Measurements from ENCODE around the gene FOCAD.

DNA sequence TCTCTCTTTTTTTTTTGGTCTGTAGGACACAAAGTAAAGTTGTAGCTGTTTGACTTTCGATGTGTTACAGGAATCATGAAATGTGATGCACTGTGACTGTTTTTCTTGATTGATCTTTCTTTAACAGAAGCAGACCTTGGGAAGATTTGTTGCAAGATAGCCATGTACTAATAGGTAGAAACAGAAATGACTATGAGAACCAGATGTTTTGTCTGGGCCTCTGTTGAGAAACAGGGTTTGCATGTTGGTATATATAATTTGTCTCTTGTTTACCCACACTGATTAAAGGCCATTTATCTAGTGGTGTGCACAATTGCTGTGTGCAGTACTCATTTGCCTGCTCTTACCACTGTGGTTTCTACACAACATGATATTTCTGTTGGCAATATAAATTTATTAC is 222.3 kb downstream of the FOCAD start:
- TF ChIP-seq, protein P1, sequence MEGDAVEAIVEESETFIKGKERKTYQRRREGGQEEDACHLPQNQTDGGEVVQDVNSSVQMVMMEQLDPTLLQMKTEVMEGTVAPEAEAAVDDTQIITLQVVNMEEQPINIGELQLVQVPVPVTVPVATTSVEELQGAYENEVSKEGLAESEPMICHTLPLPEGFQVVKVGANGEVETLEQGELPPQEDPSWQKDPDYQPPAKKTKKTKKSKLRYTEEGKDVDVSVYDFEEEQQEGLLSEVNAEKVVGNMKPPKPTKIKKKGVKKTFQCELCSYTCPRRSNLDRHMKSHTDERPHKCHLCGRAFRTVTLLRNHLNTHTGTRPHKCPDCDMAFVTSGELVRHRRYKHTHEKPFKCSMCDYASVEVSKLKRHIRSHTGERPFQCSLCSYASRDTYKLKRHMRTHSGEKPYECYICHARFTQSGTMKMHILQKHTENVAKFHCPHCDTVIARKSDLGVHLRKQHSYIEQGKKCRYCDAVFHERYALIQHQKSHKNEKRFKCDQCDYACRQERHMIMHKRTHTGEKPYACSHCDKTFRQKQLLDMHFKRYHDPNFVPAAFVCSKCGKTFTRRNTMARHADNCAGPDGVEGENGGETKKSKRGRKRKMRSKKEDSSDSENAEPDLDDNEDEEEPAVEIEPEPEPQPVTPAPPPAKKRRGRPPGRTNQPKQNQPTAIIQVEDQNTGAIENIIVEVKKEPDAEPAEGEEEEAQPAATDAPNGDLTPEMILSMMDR (IDR thresholded peaks at IDR 0.05; ENCODE audit: low read length): no peak
- TF ChIP-seq EZH2 (IDR thresholded peaks at IDR 0.05; ENCODE audit: borderline replicate concordance, low read length): no peak
